ENCODE data around the gene BORCS5.

DNA sequence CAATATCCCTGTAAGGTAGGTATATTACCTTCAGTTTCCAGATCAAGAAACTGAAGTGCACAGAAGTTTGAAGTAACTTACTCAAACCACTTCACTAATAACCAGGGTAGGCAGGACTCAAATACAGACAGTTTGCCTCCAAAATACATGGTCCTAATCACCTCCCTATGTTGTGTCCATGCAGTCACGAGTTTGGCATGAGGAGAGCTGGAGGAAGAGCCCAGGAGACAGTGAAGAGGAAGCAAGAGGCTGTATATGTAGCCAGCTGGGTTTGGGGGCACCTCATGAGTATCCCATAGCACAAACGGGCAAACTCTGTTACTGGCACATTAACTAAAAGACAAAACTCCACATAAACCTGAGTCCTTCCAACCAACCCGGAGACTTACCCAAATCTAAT is 126.6 kb downstream of the BORCS5 start:
- no peak for TF ChIP-seq CTCF (IDR thresholded peaks at IDR 0.05)
- TF ChIP-seq POLR2AphosphoS5 (IDR thresholded peaks at IDR 0.05; ENCODE audit: insufficient read depth in 1 of 2, low read depth in 1 of 2): no peak
- TF ChIP-seq POLR2A (IDR thresholded peaks at IDR 0.05): no peak
